Aorta (tissue), 5 donors: Measurements from ENCODE around the gene ECEL1. TPM values are rescaled to one million over a fixed set of nuclear protein-coding genes. Genes with fewer than 3 reads are reported as not detected.

ENCODE experiments used
- ATAC-seq: fragments of 200-7000 bp; cut with Tn5 transposase; one replicate; pipeline ENCODE4 v1.9.1; 2022; ENCODE audit warnings: moderate library complexity; ENCODE audit not compliant: low FRiP score
- DNase-seq, 2 donors: peaks; one replicate each; pipeline ENCODE4 v3.0.0-alpha.2; 2020
- H3K27ac ChIP-seq, 2 donors: one replicate each; pipeline ENCODE4 v1.5.1; 2013; ENCODE audit warnings: low read length in 2 of 2, mild to moderate bottlenecking in 2 of 2, moderate library complexity in 2 of 2, control low read depth in 1 of 2, inconsistent platforms in 1 of 2, low read depth in 1 of 2
- H3K27me3 ChIP-seq, 2 donors: one replicate each; pipeline ENCODE4 v1.6.1; 2013; ENCODE audit warnings: control low read depth in 1 of 2, low read length in 1 of 2, mild to moderate bottlenecking in 1 of 2, moderate library complexity in 1 of 2; ENCODE audit not compliant: insufficient read depth in 2 of 2, control insufficient read depth in 1 of 2
- H3K36me3 ChIP-seq, 2 donors: one replicate each; pipeline ENCODE4 v1.6.1; 2013; ENCODE audit warnings: control low read depth in 1 of 2, low read length in 1 of 2, mild to moderate bottlenecking in 1 of 2; ENCODE audit not compliant: insufficient read depth in 2 of 2, control insufficient read depth in 1 of 2
- H3K4me1 ChIP-seq, 2 donors: one replicate each; pipeline ENCODE4 v1.6.1; 2013; ENCODE audit warnings: low read length in 2 of 2, control low read depth in 1 of 2, mild to moderate bottlenecking in 1 of 2, moderate library complexity in 1 of 2; ENCODE audit not compliant: insufficient read depth in 2 of 2, control insufficient read depth in 1 of 2
- H3K4me3 ChIP-seq, 2 donors: one replicate each; pipeline ENCODE4 v1.5.1; 2013; ENCODE audit warnings: low read length in 2 of 2, control low read depth in 1 of 2, mild to moderate bottlenecking in 1 of 2
- H3K9me3 ChIP-seq: one replicate; pipeline ENCODE4 v1.6.1; 2013; ENCODE audit warnings: mild to moderate bottlenecking, low read length; ENCODE audit not compliant: control insufficient read depth
- WGBS, 2 donors: extraction: QIAGEN DNeasy Blood & Tissue Kit; methylation state at CpG; one replicate each; pipeline ENCODE4 v1.1.7; 2013; 5-methylcytosine and 5-hydroxymethylcytosine counted together
- intact Hi-C, 2 donors: fragments of 100-400 bp; cut with DNase I; formaldehyde crosslinking; loops; one replicate each; pipeline versions ENCODE4 v1.14.2 to v1.15.0; 2022
- polyA plus RNA-seq, 2 donors: library from polyadenylated mRNA; stranded (reverse); fragments of 200-250 nt; gene quantifications; one replicate each; pipeline ENCODE4 v1.2.3, GENCODE V29; 2013
- total RNA-seq, 2 donors: library from RNA; stranded (reverse); fragmentation: NEBNext Ultra II Directional; extraction: Animal tissue kit (Norgen Biotek cat#: 25700); gene quantifications; one replicate each; pipeline ENCODE4 v1.2.1, GENCODE V29; 2021
- donor health status: healthy with polysubstance abuse.
- donor health status: Bipolar disorder and iron deficiency.
- donor health status: DM: no; HTN: no; CAD: no.
- donor health status: DM: no; HTN: no; CAD: no.
- donor health status: DM: yes; HTN: yes; CAD: no.

The ECEL1 gene
- total and polyA plus RNA-seq, 4 donors, result 2.1 to 7.2 TPM; not detected in 2

DNA sequence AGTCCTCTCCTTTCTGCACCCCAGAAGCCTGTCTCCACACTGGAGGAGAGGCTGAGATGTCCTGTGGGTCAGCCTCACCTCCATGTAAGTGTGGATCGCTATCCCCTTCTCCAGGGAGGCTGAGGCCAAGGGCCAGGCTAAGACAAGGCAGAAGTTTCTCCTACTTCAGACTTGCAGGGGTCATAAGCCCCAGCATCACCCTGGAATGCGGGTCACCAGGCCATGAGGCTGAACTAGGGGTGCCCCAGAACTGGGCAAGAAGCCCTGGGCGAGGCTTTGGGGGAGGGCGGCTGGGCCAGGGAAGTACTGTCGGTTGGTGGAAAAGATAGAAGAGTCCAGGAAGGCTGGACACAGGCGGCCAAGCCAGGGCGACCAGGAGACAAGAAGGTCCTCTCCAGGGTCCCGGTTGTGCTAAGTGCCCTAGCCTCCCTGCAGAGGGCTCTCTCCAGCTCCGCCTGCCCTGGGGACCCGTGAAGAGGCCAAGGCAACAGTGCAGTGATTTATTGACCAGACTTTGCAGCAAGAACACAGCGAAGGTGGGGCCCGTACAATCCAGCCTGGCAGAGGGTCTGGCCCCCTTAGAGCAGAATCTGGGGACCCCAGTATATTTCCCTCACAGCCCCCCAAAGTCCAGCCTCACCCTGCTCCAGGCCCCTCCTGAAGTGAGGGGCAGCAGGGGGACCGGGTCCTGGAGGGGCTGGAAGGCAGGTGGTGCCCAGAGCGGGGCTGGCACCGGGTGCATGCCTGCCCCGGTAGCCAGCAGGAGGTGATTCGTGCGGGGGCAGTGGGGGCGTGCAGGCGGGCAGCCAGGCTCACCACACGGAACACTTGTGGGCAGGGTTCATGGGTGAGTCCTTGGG lies 8.1 kb downstream of the ECEL1 start:
- Histone ChIP-seq H3K27me3 (no peaks in the 10 kb centered on the region), H3K4me3 (no peak overlapping the region), H3K4me1 (no peaks in the 10 kb centered on the region), H3K9me3 (no peaks in the 10 kb centered on the region), H3K36me3 (no peaks in the 10 kb centered on the region), H3K27ac (no peak overlapping the region)
- intact Hi-C loops, result no loop called here
- 73 to 75% methylated on average over 21 of the region's 21 CpGs for WGBS, 2 donors
- DNase-seq (peak in 1 of 2 donors; percentile 64), ATAC-seq (no peak)

DNA sequence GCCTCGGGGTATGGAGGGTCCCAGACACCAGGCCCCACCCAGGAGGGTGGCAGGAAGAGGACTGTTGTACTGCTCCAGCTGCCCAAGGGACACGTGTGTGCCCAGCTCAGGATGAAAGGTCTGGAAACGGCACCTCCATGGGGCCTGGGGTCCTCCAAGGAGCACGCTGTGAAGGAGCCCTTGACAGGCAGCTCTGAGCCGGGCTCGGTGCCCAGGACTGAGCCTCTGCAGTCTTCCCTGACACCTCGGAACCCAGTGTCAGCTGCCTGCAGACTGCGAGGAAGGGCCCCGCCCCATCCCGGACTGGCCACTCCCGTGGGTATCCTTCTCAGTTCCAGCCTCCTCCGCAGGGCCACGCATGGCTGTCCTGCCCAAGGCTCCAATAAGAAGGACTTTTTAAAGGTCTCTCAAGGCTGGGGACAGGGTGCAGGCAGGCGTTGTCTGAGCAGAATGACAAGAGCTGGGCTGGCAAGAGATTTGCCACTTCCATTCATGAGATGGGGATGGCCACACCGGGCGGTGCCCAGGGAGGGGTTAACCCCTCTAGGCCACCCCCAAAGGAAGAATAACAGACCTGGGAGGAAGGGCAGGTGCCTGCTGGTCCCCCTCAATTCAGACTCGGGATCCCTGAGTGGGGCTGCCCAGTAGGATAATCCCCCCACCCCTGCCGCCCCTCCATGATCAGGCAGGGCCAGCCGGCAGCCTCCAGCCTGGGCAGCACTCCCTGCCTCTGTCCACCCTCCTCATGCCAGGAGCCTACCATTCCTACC lies 8.9 kb downstream of the ECEL1 start:
- Histone ChIP-seq H3K27me3 (no peaks in the 10 kb centered on the region), H3K27ac (no peak overlapping the region), H3K4me3 (no peak overlapping the region), H3K4me1 (no peaks in the 10 kb centered on the region), H3K9me3 (no peaks in the 10 kb centered on the region), H3K36me3 (no peaks in the 10 kb centered on the region)
- DNase-seq, result peak; percentile 21 to 61
- 75% methylated on average over 19 of the region's 19 CpGs for WGBS, 2 donors
- intact Hi-C loops, result no loop called here
- ATAC-seq, result no peak

DNA sequence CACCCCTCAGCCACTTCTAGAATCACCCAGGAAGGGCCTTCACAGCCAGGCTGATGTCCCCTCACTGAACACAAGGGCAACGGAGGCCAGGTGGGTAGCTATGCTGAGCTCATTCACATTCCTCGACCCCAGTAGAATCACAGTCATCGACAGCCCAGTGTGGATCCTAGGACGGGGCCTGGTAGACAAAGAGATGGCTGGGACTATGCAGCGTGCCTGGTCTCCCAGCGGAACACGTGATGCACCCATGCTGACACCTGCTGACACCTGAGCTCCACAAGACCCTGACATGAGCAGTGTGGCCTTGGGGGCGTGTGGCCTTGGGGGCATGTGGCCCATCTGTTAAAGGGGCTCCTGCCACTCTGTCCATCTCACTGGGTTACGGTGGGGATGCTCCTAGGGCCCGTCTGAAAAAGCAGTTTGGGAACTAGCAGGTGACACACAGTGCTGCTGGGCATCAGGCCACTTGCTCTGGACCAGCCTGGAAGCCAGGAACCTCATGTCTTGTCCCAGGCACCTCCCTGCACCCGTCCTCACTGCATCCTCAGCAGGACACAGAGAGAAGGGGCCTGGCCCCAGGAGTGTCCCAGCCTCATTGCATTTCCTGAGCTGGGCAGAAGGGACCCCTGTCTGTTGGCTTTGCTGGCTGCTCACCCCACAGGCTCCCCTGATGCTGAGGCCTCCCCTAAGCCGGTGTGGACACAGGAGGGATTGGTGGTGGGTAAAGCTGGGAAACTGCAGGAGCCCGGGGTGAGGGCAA lies 9.7 kb downstream of the ECEL1 start:
- intact Hi-C loops, result no loop called here
- peaks cover 0 to 1% of the 10 kb centered on the region in 2 donors for H3K27me3 ChIP-seq
- ATAC-seq (no peak), DNase-seq (peak; percentile 37 to 54)
- H3K4me1 ChIP-seq, result no peaks in the 10 kb centered on the region
- H3K4me3 ChIP-seq, result no peak overlapping the region
- no peaks in the 10 kb centered on the region for H3K9me3 ChIP-seq
- no peaks in the 10 kb centered on the region for H3K36me3 ChIP-seq
- 90 to 93% methylated on average over 13 of the region's 13 CpGs for WGBS, 2 donors
- H3K27ac ChIP-seq, result no peak overlapping the region

DNA sequence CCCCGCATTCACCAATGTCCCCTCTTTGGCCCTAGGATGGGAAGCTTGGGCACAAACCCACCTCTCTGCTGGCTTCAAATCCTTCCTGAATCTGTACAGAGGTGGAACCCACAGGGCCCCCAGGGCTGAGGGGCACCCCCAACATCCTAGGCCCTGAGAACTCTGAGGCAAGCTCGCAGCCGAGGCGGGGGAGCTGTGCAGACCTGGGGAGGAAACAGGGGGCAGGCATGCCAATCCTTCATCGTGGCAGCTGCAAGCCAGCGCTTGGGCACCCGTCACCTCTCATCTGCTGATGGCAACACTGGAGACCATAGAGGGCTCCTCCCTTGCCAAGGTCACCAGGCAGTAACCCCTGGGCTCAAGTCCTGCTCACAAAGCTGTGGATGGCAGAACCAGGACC lies 10.8 kb downstream of the ECEL1 start:
- H3K27me3 ChIP-seq, result peaks cover 0 to 1% of the 10 kb centered on the region in 2 donors
- ATAC-seq (no peak), DNase-seq (peak; percentile 35 to 55)
- WGBS, 2 donors, result 90 to 93% methylated on average over 7 of the region's 7 CpGs
- no peaks in the 10 kb centered on the region for H3K9me3 ChIP-seq
- no peak overlapping the region for H3K27ac ChIP-seq
- intact Hi-C loops, result no loop called here
- no peak overlapping the region for H3K4me3 ChIP-seq
- H3K36me3 ChIP-seq, result no peaks in the 10 kb centered on the region
- no peaks in the 10 kb centered on the region for H3K4me1 ChIP-seq

DNA sequence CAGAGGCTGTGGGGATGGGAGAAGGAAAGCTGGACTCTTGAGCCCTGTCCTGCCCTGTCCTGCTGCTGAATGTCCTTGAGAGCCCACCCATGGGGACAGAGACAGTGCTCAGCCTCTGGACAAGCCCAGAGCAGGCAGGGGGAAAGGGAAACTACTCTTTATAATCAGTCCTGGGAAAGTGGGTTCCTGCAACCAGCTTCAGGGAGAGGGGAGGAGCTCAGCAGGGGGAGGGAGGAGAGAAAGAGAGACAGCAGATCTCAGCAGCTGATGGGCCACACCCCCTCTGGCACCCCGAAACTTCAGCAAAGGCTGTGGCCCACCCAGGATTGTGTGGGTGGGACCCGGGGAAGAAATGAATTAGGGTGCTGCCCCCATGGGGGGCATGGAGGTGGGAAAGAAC lies 11.6 kb downstream of the ECEL1 start:
- 75 to 87% methylated on average over 2 of the region's 2 CpGs for WGBS, 2 donors
- intact Hi-C loops, result no loop called here
- ATAC-seq (no peak), DNase-seq (peak; percentile 17 to 31)
- no peak overlapping the region for H3K4me3 ChIP-seq
- no peaks in the 10 kb centered on the region for H3K9me3 ChIP-seq
- peaks cover 0 to 1% of the 10 kb centered on the region in 2 donors for H3K27me3 ChIP-seq
- no peaks in the 10 kb centered on the region for H3K4me1 ChIP-seq
- H3K36me3 ChIP-seq, result no peaks in the 10 kb centered on the region
- H3K27ac ChIP-seq, result no peak overlapping the region

DNA sequence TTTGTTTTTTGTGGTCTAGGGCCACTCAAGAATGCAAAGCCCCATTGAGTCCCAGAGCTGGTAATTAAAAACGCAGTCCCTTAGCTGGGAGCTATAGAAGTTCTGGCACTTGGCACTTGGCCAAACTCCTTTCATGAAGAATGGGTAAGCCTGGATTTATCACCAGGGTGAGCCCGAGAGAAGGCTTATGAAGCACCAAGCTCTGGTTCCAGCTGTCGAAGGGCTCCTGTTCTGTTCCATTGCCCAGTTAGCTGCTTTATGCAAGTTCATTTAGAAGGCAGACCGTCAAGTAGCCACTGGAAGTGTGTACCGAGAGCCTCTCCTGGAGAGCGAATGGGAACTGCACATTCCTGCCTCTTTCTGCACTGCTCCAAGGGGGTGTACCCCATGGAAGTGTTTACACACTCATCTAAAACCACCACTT lies 14.2 kb downstream of the ECEL1 start:
- Histone ChIP-seq H3K4me1 (no peaks in the 10 kb centered on the region), H3K9me3 (no peaks in the 10 kb centered on the region), H3K27ac (no peak overlapping the region), H3K27me3 (peaks cover 0 to 4% of the 10 kb centered on the region in 2 donors), H3K4me3 (no peak overlapping the region), H3K36me3 (no peaks in the 10 kb centered on the region)
- WGBS, 2 donors, result 12% methylated on average over 6 of the region's 6 CpGs
- ATAC-seq, result no peak
- DNase-seq, result no peak
- intact Hi-C loops, result no loop called here

DNA sequence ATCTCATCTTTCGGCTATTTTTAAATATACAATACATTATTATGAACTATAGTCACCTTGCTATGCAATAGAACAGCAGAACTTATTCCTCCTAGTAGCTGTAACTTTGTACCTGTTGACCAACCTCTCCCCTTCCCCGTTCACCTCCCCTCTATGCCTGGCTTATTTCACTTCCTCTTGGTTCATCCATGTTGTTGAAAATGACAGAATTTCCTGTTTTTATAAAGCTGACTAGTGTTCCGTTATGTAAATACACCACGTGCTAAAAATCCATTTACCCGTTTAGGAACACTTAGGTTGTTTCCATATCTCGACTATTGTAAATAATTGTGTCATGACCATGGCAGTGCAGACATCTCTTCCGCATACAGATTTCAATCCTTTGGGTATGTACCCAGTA lies 21.4 kb downstream of the ECEL1 start:
- Histone ChIP-seq H3K36me3 (no peaks in the 10 kb centered on the region), H3K9me3 (no peaks in the 10 kb centered on the region), H3K4me1 (no peaks in the 10 kb centered on the region), H3K27me3 (peaks cover 0 to 4% of the 10 kb centered on the region in 2 donors), H3K27ac (no peak overlapping the region), H3K4me3 (no peak overlapping the region)
- no peak for ATAC-seq
- DNase-seq, result no peak
- 62 to 64% methylated on average over 7 of the region's 7 CpGs for WGBS, 2 donors
- intact Hi-C loops, result no loop called here

DNA sequence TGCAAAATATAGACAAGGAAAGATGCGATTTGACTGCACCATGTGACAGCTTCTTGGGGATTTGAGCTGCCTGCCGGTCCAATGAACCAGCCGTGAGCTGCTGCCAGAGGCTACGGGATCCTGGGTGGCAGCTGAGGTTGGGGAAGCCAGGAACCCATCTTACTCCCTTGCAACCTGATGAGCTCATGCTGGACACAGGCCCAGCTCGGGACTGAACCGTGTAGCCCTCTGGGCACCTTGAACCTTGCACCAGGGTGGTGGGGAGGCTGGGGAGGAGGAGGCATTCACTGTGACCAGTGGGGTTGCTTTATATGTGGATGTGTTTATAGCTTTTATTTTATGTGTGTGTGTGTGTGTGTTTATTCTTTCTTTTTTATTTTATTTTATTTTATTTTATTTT lies 22.6 kb downstream of the ECEL1 start:
- intact Hi-C loops, result no loop called here
- no peak overlapping the region for H3K27ac ChIP-seq
- peak in 1 of 2 donors; percentile 56 for DNase-seq
- H3K27me3 ChIP-seq, result peaks cover 0 to 2% of the 10 kb centered on the region in 2 donors
- H3K9me3 ChIP-seq, result no peaks in the 10 kb centered on the region
- no peak for ATAC-seq
- no peak overlapping the region for H3K4me3 ChIP-seq
- 63 to 66% methylated on average over 6 of the region's 6 CpGs for WGBS, 2 donors
- H3K36me3 ChIP-seq, result no peaks in the 10 kb centered on the region
- H3K4me1 ChIP-seq, result no peaks in the 10 kb centered on the region
